ENCODE measurements around the gene PRKAG2. TPM values are rescaled to one million over a fixed set of nuclear protein-coding genes. Genes with fewer than 3 reads are reported as not detected.

PRKAG2 gene
- total RNA-seq, 1 donor from 2014 or later, result 17.9 TPM

GRCh38 chr7:151710121-151710640 lies 166.7 kb downstream of the PRKAG2 start:
- H3K36me3 Mint-ChIP-seq, result no peaks in the 10 kb centered on the region
- H3K9me3 Mint-ChIP-seq, result no peaks in the 10 kb centered on the region
- H3K4me3 Mint-ChIP-seq, result no peak overlapping the region
- H3K27ac Mint-ChIP-seq, result peak overlapping the region; percentile 49
- DNase-seq (ENCODE audit: extremely low spot score, unreplicated experiment), result no peak
- peaks cover 7% of the 10 kb centered on the region for H3K27me3 Mint-ChIP-seq
- H3K4me1 Mint-ChIP-seq (ENCODE audit: unreplicated experiment), result peaks cover 11% of the 10 kb centered on the region
- TF ChIP-seq CTCF (conservative IDR thresholded peaks at IDR 0.05), result no peak

- H3K27me3 Mint-ChIP-seq, result peaks cover 8% of the 10 kb centered on the region
- TF ChIP-seq CTCF (conservative IDR thresholded peaks at IDR 0.05), result no peak
- no peak overlapping the region for H3K27ac Mint-ChIP-seq
- no peak for DNase-seq (ENCODE audit: extremely low spot score, unreplicated experiment)
- H3K4me3 Mint-ChIP-seq, result no peak overlapping the region
- no peaks in the 10 kb centered on the region for H3K36me3 Mint-ChIP-seq
- no peaks in the 10 kb centered on the region for H3K9me3 Mint-ChIP-seq
- H3K4me1 Mint-ChIP-seq (ENCODE audit: unreplicated experiment), result peaks cover 16% of the 10 kb centered on the region
Observed at GRCh38 chr7:151709141-151710038, 167.5 kb downstream of the PRKAG2 start.

DNA sequence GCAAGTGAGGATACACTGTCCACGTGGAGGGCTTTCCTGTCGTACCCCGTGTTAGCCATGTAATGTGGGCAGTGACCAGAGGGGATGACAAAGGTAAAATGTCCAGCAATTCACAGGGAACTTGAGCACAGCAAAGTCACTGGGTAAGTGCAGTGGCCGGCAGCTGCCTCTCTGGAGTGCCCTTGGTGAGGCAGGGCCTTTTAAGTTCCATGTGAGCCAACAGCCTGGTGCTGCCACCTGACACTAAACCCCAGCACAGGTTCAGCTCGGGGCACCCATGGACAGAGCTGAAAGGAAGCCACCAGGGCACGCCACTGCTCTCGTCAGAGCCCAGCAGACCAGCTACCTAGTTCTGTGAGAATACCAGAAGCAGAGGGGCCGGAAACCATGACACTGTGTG lies 168.3 kb downstream of the PRKAG2 start:
- Mint-ChIP-seq H3K27me3 (peaks cover 8% of the 10 kb centered on the region), H3K4me1 (ENCODE audit: unreplicated experiment) (peaks cover 18% of the 10 kb centered on the region), H3K9me3 (no peaks in the 10 kb centered on the region), H3K27ac (no peak overlapping the region), H3K4me3 (no peak overlapping the region), H3K36me3 (no peaks in the 10 kb centered on the region)
- no peak for TF ChIP-seq CTCF (conservative IDR thresholded peaks at IDR 0.05)
- no peak for DNase-seq (ENCODE audit: extremely low spot score, unreplicated experiment)

DNA sequence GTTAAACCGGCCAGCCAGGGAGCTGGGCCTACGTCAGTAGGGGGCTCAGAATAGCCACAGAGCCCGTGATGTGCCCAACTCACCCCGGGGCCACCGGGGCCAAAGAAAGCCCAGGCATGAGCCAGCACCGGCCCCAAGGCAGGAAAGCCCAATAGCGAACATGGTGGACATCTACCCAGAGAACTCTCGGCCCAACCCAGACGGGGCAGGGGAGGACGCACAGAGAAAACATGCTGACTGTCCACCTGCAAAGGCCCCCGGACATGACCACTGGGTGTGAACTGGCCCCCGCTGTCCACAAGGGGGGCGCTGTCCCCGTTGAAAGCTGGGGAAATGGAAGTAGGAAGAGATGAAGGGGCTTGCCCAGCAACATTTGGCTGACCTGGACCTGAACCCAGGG lies 169.2 kb downstream of the PRKAG2 start:
- no peaks in the 10 kb centered on the region for H3K9me3 Mint-ChIP-seq
- H3K27me3 Mint-ChIP-seq, result peaks cover 8% of the 10 kb centered on the region
- H3K27ac Mint-ChIP-seq, result no peak overlapping the region
- DNase-seq (ENCODE audit: extremely low spot score, unreplicated experiment), result no peak
- peaks cover 18% of the 10 kb centered on the region for H3K4me1 Mint-ChIP-seq (ENCODE audit: unreplicated experiment)
- TF ChIP-seq CTCF (conservative IDR thresholded peaks at IDR 0.05), result no peak
- H3K36me3 Mint-ChIP-seq, result no peaks in the 10 kb centered on the region
- no peak overlapping the region for H3K4me3 Mint-ChIP-seq

DNA sequence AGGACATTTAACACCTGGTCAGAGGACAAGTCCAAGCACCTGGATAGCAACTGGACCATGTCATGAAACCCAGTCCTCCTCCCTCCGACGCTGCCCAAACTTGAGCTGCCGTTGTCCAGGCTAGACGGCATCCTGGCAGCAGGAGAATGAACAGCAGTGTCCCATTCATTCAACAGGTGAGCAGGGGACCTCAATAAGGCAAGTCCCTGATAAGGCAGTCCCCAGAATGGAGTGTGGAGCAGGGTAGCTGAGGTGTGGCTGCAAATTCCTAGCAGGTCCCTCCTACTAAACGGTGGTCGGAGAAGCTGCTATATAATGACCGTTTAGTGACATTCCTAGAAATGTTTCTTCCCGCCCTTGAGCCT lies 169.8 kb downstream of the PRKAG2 start:
- H3K27ac Mint-ChIP-seq, result no peak overlapping the region
- no peak for TF ChIP-seq CTCF (conservative IDR thresholded peaks at IDR 0.05)
- peaks cover 14% of the 10 kb centered on the region for H3K4me1 Mint-ChIP-seq (ENCODE audit: unreplicated experiment)
- no peaks in the 10 kb centered on the region for H3K36me3 Mint-ChIP-seq
- no peaks in the 10 kb centered on the region for H3K9me3 Mint-ChIP-seq
- no peak for DNase-seq (ENCODE audit: extremely low spot score, unreplicated experiment)
- no peak overlapping the region for H3K4me3 Mint-ChIP-seq
- peaks cover 8% of the 10 kb centered on the region for H3K27me3 Mint-ChIP-seq

Data from type B pancreatic cell (in vitro differentiated cells).